GM19239 (cell line): ENCODE measurements around the gene BEGAIN.

Experiments
- DNase-seq: peaks from one replicate; pipeline ENCODE4 v3.0.0; 2011; ENCODE audit warnings: low spot score; ENCODE audit not compliant: insufficient read length
- FAIRE-seq: peaks from 2 replicates; lab custom pipeline; 2011; peaks lifted over from hg19 to GRCh38; lab: Jason Lieb, UNC

BEGAIN gene

DNA sequence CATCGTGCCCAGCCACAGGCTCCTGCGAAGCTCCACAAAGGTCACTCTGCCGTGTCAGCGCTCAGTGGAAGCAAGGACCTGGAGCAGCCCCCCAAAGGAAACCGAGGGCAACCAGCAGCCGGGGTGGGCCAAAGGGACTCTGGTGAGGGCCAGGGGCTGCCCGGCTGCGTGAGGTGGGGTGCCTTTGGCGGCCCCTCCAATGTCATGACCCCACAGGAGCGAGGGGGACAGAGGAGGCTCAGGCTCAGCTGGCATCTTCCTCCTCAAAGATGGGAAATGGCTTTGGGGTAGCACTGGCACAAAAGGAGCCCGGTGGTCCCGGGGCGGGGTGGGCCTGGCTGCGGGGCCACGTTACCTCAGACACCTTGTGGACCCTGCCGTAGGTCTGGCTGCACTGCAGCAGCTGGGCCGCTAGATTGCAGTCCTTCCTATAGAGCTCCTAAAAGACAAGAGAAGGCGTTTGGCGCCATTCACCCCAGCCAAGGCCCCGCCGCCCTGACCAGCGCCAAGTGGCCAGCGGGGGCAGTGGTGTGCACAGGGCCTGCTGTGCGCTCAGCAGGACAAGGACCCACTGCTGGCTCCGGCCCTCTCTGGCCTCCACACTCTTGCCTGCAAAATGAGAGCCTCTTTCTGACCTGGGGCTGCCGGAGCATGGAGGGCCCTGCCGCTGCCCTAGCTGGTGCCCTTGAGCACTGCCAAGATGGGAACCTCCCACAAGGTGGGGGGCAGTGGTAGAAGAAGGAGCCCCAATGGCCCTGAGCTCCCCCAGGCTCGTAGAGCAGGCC is 46.9 kb downstream of the BEGAIN start:
- no peak for DNase-seq
- no peak for FAIRE-seq

DNA sequence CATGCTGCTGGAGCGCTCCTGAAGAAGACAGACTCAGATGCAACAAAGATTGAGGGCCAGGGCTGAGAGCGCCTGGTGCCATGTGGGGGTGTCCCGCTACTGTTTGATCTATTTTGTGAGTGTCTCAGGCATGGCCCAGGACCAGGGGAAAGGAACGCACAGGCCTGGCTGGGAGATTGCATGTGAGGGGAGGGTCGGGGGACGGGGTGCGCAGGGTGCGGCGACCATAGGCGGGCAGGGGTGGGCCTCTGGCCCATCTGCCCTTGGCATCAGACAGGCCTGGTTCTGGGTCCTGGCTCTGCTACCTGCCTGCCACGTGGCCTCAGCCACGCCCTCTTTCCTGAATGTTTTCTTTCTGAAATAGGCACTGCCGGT is 47.5 kb downstream of the BEGAIN start:
- DNase-seq, result no peak
- FAIRE-seq, result no peak

DNA sequence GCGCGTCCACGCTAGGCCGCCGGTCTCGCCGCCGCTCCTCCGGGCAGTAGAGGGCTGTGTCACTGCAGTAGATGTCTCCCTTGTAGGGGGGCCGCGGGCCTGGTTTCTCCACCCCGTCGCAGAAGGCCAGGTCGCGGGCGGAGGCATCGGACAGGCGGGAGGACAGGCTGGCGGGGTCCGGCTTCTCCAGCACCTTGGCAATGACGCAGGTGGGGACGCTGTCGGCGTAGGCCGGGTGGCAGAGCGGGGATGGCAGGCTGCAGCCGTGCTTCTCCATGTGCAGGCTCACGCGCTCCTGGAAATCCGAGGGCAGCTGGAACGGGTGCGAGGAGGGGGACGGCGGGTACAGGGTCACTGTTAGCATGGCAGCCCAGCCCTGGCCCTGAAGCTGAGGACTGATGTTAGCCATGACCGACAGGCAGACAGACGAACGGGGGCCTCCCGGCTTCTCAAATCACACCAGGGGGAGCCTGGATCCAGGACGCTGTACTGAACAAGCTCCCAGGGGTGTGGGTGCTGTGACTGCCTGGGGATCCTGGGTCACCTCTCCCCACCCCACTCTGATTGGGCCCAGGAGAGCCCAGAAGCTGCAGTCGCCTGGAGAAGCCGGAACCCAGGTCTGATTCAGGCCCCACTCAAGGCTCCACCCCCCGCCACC is 48.1 kb downstream of the BEGAIN start:
- no peak for DNase-seq
- no peak for FAIRE-seq

DNA sequence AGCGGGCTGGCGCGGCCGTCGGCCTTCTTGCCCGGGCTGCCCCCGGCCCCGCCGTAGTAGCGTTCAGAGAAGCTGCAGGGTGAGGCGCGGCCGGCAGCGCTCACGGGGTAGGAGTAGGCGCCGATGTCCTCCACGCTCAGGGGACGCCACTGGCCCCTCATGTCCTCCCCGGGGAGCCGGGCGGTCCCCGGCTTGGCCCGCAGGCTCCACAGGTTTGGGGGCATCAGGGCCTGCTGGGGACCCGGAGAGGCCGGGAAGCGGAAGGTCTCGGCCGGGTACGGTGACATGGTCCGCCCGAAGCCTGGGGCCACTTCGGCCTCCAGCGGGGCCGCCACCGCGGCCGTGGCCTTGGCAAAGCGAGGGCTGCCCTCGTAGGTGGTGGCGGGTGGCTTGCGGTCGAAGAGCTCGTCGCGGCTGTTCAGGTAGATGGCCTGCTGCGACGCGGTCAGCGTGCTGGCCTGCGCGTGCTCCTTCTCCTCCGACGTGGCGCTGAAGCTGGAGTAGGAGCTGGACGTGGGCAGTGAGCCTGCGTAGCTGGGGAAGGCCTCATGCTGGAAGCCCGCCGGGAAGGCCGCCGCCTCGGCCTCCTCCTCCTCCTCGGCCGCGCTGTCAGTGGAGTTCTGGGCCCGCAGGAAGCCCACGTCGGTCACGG is 48.7 kb downstream of the BEGAIN start:
- DNase-seq, result no peak
- no peak for FAIRE-seq

DNA sequence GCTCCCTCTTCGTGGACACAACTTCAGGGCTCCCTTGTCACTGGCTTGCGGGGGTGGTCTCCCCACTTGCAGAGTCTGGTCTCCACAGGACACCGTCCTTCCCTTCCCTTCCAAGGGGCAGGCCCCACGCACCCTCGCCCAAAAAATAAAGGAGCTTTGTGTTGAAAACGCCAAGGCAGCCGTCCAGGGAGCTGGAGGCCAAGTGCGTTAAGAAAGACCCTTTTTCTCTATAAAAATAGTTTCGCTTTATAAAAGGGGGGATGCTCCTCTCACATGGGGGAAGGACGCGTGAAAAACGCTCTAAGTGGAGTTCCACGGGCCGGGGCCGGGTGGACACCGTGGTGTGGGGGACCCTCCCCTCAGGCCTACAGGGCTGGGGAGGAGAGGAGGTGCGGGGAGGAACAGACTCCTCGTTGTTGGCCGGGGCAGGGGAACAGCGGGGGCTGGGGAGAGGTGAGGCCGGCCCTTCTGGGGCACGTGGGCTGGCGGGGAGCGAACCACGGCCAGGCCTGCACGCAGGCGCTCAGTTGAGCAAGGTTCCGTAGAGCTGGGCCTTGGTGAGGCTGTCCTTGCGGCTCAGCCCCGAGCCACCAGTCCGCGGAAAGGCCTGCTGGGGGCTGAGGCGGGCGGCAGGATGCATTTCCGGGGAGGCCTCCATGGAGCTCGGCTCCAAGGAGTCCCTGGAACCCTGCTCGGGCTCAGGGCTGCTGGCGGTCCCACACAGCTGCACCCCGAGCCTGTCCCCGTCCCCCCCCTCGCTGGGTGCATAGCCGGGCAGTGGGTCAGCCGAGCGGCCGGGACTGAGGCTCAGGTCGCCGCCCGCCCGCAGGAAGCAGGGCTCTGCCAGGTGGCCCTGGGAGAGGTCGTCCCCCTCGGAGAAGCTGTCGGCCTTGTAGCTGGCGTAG is 49.5 kb downstream of the BEGAIN start:
- DNase-seq (peak; percentile 2), FAIRE-seq (no peak)

DNA sequence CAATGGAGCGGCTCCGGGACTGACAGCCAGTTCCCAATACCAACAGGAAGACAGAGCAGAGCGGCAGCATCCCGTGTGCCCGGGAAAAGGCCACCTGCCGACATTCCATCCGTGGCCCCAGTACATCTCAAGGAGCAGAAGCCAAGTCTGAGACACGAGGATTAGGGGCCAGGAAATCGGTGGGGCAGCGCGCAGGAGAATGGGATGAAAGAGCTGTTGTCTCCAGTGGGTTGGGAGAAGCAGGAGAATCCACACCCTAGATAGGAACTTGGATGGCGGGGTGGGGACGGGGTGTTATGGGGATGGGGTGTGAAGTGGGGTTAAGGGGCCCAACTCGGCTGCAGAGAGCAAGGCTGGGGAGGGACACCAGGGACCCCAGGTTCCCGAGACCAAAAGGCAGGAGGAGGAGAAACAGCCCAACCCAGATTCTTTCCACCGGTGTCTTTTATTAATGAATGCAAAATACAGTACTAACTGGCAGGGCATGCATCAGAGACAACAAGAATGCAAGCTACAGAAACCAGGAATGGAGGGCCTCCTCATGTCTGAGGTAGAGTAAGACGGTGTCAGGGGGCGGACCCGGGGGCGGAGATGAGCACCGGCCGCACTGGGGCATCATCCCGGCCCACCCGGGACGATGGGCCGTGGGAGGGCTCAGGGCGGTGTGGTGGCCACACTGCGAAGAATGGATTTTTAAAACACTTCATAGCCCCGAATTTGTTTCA is 50.3 kb downstream of the BEGAIN start:
- FAIRE-seq, result no peak

DNA sequence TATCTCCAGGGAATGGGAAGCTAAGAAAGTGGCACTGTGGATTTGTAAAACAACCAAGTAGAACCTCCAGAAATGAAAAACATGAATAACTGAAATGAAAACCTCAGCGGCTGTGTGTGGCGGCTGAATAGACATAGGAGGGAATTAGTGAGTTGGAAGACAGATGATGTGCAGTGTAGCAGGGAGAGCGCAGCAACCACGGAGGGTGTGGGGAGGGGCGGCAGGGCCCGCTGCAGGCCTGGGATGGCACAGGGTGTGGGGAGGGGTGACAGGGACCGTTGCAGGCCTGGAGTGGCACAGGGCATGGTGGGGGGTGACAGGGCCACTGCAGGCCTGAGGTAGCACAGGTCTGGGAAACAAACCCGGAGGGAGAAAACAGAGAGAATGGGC is 51.1 kb downstream of the BEGAIN start:
- no peak for FAIRE-seq
- peak; percentile 1 for DNase-seq

More for the DNA sequence above, 50.3 kb downstream of the BEGAIN start:
- peak; percentile 2 for DNase-seq

DNA sequence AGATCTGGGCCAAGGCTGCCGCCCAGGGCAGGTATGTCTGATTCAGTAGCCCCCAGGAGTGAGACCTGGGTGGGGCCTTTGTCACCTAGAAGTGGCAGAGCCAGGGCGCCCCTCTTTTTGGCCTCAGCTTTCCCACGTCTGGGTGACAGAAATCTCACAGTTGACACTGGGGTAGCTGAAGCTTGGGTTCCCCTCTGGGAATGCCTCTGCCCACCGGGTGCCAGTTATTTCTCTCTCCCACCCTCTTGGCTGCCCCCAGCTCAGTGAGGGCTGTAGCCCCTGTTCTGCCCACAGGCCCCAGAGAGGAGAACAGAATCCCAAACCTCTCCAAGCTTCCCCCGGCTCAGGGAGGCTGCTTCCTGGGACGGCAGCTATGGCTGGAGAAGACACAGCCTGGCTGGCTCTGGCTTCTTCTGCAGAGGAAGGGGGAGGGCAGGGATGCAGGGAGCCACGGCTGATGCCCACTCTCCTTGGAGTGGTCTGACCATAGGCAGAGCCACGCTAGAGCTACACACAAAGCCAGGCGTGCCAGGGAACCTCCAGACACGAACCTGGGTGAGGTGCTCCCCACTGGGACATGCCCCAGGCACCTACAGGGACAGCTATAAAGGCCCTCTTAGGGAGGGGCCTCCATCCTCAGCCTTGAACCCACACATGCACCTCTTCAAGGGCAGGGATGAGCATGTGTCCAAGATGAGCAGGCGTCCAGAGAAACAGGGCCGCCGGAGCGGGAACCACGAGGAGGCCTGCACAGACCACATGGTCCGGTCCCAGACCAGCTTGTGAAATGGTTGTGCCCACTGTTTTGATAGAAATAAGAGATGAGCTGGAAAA is 51.7 kb downstream of the BEGAIN start:
- no peak for FAIRE-seq
- DNase-seq, result peak; percentile 4

DNA sequence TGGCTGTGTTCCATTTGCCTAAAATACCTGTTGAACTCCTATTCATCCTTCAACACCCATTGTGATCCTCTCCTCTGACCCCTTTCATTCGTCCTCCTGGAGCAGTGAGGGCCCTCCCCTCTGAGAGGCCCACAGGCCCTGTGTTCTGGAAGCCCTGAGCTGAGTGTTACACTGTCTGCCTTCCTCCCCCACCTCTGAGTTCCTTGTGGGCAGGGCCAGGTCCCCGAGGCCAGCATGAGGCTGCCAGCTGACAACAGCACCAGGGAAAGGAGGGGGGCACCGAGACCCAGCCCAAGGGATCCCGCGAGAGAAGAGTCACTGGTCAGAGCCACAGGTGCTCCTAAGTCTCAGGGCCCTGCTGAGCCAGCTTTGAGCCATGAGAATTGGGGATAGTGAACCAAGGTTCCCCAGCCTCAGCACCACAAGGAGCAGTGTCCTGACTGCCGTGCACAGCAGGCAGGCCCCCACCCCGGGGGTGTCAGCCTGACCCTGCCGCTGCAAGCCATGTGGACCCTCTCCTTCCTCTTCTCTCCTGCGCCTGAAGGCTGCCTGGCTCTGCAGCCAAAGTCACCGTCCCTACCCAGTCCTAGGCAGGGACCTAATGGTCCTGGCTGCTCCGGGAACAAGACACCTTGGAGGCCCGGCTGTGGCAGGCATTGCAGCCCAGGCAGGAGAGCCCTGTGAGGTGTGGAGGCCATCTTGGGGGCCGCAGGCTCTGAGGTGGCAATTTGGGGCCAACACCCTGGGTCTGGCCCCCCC is 52.5 kb downstream of the BEGAIN start:
- no peak for FAIRE-seq
- peak; percentile 1 for DNase-seq

DNA sequence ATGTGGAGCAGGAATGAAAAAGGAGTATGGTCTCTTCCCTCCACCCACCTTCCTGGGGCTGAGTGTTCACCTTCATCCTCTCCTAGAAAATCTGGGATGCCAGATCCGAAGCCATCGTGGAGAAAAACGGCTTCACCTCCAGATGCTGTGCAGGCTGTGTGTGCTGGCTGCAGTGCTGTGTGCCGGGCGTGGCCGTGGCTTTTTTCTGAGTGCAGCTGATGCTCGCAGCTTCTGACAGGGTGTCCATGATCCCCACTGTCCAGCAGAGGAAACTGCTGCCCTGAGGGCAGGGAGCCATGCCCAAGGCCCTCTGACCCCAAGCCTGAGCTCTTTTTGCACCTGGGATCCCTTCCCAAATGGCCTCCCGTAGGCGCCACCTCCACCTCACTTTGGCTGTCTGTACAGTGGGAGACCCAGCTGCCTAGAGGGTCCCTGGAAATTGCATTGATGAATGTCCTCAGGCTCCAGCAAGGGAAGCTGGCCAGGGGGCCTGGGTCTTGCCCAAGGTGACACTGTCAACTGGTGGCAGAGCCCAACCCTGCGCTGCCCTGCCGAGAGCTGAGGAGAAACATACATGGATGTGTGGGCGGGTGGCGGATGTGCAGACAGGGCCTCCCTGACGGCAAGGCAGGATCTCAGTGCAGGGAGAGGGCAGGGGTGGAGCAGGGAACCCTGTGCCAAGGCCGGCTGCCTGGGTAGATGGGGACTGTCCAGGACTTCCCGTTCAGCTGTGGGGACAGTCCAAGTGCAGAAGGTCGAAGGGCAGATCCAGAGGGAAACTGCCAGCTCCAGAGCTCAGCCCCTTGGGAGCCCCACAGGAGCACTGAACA is 53.3 kb downstream of the BEGAIN start:
- DNase-seq (no peak), FAIRE-seq (no peak)

DNA sequence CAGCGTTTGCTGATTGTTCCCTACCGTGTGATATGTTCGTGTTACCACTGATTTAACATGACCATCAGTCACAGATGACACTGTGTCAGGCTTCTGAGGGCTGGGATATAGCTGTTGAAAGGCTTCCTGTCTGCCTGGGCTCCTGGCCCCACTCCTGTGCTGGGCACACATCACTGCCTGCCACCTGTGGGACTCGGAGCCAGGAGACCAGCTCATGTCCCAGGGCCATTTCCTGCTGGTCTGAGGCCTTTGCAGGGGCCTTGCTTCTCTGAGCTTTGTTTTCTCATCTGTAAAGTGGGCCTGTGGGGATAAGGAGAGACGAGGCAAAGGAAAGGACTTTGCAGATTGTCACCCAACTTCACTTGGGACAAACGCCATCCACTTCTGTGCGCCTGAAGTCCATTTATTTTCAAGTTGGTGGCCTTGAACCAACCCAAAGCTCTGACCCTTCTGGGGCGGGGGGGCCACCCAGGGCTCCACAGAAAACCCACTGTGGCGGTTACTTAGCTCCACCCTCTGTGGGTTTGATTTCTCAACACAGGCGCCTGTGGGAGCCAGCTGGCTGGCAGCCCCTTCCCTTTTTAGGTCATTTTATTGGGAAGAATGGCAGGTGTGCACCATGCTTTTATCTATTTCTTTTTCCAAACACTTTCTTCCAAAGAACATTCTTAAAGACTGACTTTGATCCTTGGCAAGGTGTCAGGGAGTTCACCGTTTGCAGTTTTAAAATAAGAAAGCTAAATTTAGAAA is 54.1 kb downstream of the BEGAIN start:
- DNase-seq, result no peak
- FAIRE-seq, result no peak

DNA sequence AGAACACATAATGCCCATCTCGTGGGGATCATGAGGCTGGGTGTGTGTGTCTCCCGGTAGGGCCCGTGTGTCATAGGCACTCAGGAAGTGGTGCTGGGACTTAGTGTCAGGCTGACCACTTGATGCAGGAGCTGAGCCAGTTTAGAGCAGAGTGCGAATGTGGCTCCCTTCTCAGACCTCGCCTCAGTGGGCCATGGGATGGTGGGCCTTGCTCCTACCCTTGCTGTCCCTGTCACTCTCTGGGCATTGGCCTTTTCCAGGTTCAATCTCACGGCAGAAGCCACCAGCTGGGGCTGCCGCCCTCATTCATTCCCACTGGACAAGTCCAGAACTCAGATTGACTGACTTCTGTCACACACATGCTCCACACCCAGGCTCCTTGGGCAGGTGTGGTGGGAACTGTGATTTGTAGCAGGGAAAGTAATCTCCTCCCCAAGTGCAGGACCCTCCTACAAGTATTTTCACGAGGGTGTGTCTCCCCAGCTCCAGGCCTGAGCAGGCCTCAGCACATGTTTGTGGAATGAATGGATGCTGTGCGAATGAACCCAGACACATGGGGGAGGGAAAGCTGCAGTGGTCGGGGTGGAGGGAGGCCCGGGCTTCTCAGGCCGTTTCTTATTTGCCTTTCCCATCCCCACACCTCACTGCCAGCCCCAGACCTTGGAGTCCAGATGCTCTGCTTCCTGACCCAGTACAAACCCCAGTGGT is 54.9 kb downstream of the BEGAIN start:
- no peak for DNase-seq
- no peak for FAIRE-seq

DNA sequence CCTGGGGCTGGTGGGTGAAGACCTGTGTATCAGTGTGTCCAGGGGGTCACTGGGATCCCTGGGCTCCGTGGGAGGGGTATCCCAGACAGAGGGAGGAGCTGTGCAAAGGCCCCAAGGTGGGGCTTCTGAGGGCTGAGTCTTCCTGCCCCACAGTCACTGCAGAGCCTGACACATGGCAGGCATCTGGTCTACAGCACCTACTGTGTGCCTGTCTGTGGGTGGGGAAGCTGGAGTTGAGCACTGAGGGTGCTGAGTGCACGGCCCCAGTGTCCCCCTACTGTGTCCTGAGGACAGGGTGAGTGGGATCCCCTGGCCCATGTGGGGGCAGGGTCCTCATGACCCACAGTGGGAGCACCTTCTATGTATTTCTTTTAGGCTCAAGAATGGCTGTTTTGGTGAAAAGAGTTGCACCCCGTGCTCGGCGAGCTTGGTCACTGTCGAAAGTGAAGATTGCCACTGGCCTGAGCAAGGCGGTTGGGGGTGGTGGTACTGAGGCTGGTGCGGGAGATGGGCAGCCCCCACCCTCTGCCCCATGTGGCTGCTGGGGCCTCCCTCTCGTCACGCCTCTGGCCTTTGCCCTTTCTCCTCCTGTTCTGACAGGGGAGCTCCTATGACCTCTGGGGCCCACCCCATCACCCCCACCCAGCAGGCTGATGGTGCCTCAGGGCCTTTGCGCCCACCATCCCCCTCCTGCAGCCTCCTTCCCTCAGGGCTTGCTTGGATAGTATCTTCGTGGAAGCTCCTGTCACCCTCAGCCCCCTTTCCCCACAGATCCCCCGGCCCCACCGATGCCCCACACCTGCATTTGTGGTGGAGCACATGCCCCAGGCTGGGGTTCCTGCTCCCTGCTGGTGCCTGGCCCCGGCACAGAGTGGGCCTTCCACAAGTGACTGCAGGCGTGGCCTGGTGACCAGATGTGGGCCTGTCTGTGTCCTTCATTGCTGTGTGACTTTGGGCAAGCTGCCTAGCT is 55.8 kb downstream of the BEGAIN start:
- DNase-seq (no peak), FAIRE-seq (no peak)

DNA sequence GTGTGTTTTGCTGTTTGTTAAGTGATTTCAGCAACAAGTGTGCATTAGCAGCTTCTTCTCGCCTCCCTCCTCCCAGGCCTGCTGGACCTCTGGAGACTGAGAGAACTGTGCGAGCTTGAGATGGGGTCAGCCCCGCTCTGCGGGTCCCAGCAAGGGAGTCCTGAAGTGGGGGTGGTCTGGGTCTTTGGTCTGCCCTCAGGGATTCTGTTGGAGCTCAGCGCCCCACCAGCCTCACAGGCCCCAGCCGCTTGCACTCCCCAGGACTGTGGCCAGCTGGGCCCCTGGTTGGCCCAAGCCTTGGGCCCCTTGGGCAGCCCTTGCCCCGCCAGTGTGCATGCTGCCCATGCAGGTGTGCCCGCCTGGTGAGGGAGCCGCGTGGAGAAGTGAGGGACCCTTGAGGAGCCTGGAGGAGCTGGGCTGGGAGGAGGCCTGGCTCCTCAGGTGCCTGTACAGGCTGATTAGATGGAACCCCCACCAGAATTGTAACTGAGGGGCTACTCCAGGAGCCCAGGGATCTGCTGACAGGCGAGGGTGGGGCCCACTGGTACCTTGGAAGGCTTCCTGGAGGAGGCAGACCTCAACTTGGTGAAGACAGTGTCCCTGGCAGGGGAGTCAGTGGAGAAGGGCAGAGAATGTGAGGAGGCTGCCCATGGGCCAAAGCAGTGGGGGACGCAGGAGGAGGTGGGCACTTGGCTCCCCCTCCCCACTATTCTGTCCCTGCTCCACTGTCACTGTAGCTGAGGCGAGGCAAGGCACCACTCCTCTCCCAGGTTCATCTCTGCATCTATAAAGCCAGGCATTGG is 56.7 kb downstream of the BEGAIN start:
- FAIRE-seq (no peak), DNase-seq (no peak)
